Upper lobe of left lung (tissue), 4 donors: ENCODE data around the gene RASA3.

Source experiments
- CTCF ChIP-seq, 6 experiments: fragments of 450-650 bp in 4 of 6; fragments of 200-600 bp in 2 of 6; sonication (generic) in 2 of 6; IDR thresholded peaks; one replicate each; pipeline ENCODE4 v1.5.1; 2016 to 2019; ENCODE audit warnings: antibody characterized with exemption in 6 of 6
- POLR2A ChIP-seq, 4 donors: fragments of 450-650 bp; IDR thresholded peaks; one replicate each; pipeline ENCODE4 v1.5.1; 2016 to 2017; ENCODE audit warnings: antibody characterized with exemption in 4 of 4, mild to moderate bottlenecking in 2 of 4

- TF ChIP-seq POLR2A (IDR thresholded peaks at IDR 0.05): no peak
- no peak for TF ChIP-seq CTCF (IDR thresholded peaks at IDR 0.05)
Measured at GRCh38 chr13:114012921-114013320, 119.5 kb downstream of the RASA3 start.
